HepG2 (cell line): Measurements from ENCODE around the gene MTTP. TPM values are rescaled to one million over a fixed set of nuclear protein-coding genes. Genes with fewer than 3 reads are reported as not detected.

Experiments
- ASH2L ChIP-seq: fragments of 300-600, 200-600 bp; sonication (generic); IDR thresholded peaks from 2 replicates; pipeline ENCODE4 v1.7.0; 2017; ENCODE audit warnings: low read depth, mild to moderate bottlenecking, moderate library complexity, mixed read lengths, low read length; ENCODE audit not compliant: insufficient read length
- BRCA1 ChIP-seq: sonication (generic); formaldehyde crosslinking; IDR thresholded peaks from 2 replicates; pipeline ENCODE4 v1.4.0; 2020; ENCODE audit warnings: missing genetic modification reagents
- MTA1 ChIP-seq: sonication (generic); formaldehyde crosslinking; IDR thresholded peaks from 2 replicates; pipeline ENCODE4 v1.4.0; 2020; ENCODE audit warnings: missing genetic modification reagents, mild to moderate bottlenecking, borderline replicate concordance
- PAF1 ChIP-seq: IDR thresholded peaks from 2 replicates; pipeline ENCODE4 v1.6.1; 2016; ENCODE audit warnings: missing genetic modification reagents, missing compliant biosample characterization
- RFX1 ChIP-seq: fragments of 450-650 bp; IDR thresholded peaks from 2 replicates; pipeline ENCODE4 v1.6.1; 2017
- TMF1 ChIP-seq: sonication (generic); formaldehyde crosslinking; IDR thresholded peaks from 2 replicates; pipeline ENCODE4 v1.8.1; 2022; ENCODE audit warnings: low read depth, missing genetic modification reagents
- ZKSCAN5 ChIP-seq: sonication (generic); formaldehyde crosslinking; IDR thresholded peaks from 2 replicates; pipeline ENCODE4 v1.5.1; 2020; ENCODE audit warnings: mild to moderate bottlenecking, missing genetic modification reagents
- polyA plus RNA-seq, 8 experiments: library from polyadenylated mRNA; depleted of rRNA in 3 of 8; stranded (reverse) in 7 of 8; unstranded in 1 of 8; fragments of >200 nt; fragmentation: Illumina TruSeq in 4 of 8; extraction: Trizol in 4 of 8; gene quantifications; 2 replicates each; pipeline versions ENCODE4 v1.2.1 to v1.2.3, GENCODE V29; 2011 to 2016; ENCODE audit warnings: low read depth in 4 of 8, missing spikeins in 1 of 8, mixed read lengths in 1 of 8; ENCODE audit not compliant: insufficient read depth in 1 of 8
- total RNA-seq, 5 experiments: library from RNA; depleted of rRNA; stranded (reverse); fragments of >200 nt; fragmentation: Illumina TruSeq; extraction: Trizol; gene quantifications; 2 replicates each; pipeline ENCODE4 v1.2.3, GENCODE V29; 2016; ENCODE audit warnings: low read depth in 1 of 5
- TF ChIP-seq, protein P1 (sequence below), 2 experiments: sonication (generic) in 1 of 2; formaldehyde crosslinking in 1 of 2; IDR thresholded peaks; 2 replicates each; pipeline versions ENCODE4 v1.6.1 to v1.9.0; 2014 to 2022; ENCODE audit warnings: antibody characterized with exemption in 1 of 2, borderline replicate concordance in 1 of 2, inconsistent platforms in 1 of 2, low read depth in 1 of 2, missing genetic modification reagents in 1 of 2
- TF ChIP-seq, protein P2 (sequence below): sonication (generic); formaldehyde crosslinking; IDR thresholded peaks from 2 replicates; pipeline ENCODE4 v1.4.0; 2020; ENCODE audit warnings: mild to moderate bottlenecking, missing genetic modification reagents
- TF ChIP-seq, protein P3 (sequence below): sonication (generic); formaldehyde crosslinking; IDR thresholded peaks from 2 replicates; pipeline ENCODE4 v1.5.0; 2020; ENCODE audit warnings: mild to moderate bottlenecking, missing genetic modification reagents, moderate library complexity

The MTTP gene
- total and polyA plus RNA-seq, 2 of the 13 experiments (the other 11 are each of a cell fraction or from before 2014, with no cell fraction given), result 84.7 to 102 TPM

DNA sequence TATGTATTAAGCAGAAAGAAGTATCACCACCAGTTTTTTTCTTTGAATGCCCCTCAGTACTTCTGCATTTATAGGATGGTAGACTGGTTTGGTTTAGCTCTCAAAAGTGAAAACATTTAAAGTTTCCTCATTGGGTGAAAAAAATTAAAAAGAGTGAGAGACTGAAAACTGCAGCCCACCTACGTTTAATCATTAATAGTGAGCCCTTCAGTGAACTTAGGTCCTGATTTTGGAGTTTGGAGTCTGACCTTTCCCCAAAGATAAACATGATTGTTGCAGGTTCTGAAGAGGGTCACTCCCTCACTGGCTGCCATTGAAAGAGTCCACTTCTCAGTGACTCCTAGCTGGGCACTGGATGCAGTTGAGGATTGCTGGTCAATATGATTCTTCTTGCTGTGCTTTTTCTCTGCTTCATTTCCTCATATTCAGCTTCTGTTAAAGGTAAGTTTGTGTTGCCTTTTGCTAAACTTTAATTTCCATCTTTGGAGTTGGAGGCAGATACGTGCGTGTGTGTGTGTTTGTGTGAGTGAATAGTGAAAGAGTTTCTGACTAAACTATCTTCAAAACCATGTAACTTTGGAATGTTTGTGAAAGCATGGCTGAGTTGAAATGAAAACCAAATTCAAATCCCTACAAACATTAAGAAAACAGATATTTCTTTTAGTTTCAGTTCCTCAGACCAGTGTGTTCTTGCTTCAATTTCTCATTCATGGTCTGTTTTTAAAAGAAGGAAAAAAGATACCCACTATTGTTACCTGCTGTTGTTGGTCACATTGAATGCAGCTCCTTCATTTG is at the start of gene MTTP (continued):
- TF ChIP-seq, protein P1, sequence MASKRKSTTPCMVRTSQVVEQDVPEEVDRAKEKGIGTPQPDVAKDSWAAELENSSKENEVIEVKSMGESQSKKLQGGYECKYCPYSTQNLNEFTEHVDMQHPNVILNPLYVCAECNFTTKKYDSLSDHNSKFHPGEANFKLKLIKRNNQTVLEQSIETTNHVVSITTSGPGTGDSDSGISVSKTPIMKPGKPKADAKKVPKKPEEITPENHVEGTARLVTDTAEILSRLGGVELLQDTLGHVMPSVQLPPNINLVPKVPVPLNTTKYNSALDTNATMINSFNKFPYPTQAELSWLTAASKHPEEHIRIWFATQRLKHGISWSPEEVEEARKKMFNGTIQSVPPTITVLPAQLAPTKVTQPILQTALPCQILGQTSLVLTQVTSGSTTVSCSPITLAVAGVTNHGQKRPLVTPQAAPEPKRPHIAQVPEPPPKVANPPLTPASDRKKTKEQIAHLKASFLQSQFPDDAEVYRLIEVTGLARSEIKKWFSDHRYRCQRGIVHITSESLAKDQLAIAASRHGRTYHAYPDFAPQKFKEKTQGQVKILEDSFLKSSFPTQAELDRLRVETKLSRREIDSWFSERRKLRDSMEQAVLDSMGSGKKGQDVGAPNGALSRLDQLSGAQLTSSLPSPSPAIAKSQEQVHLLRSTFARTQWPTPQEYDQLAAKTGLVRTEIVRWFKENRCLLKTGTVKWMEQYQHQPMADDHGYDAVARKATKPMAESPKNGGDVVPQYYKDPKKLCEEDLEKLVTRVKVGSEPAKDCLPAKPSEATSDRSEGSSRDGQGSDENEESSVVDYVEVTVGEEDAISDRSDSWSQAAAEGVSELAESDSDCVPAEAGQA (IDR thresholded peaks at IDR 0.05; ENCODE audit: low read depth), result no peak
- TF ChIP-seq, protein P1 (CRISPR knock-in tag; IDR thresholded peaks at IDR 0.05; ENCODE audit: borderline replicate concordance), result no peak
- TF ChIP-seq PAF1 (CRISPR knock-in tag) (no peak), MTA1 (CRISPR knock-in tag) (no peak), BRCA1 (CRISPR knock-in tag) (0 out of 2 replicates have a peak, but pooled peaks have one; percentile 72), TMF1 (no peak), ASH2L (peak; percentile 48), ZKSCAN5 (CRISPR knock-in tag) (no peak), RFX1 (no peak)
- TF ChIP-seq, protein P2, sequence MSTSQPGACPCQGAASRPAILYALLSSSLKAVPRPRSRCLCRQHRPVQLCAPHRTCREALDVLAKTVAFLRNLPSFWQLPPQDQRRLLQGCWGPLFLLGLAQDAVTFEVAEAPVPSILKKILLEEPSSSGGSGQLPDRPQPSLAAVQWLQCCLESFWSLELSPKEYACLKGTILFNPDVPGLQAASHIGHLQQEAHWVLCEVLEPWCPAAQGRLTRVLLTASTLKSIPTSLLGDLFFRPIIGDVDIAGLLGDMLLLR (CRISPR knock-in tag), result no peak
- TF ChIP-seq, protein P3, sequence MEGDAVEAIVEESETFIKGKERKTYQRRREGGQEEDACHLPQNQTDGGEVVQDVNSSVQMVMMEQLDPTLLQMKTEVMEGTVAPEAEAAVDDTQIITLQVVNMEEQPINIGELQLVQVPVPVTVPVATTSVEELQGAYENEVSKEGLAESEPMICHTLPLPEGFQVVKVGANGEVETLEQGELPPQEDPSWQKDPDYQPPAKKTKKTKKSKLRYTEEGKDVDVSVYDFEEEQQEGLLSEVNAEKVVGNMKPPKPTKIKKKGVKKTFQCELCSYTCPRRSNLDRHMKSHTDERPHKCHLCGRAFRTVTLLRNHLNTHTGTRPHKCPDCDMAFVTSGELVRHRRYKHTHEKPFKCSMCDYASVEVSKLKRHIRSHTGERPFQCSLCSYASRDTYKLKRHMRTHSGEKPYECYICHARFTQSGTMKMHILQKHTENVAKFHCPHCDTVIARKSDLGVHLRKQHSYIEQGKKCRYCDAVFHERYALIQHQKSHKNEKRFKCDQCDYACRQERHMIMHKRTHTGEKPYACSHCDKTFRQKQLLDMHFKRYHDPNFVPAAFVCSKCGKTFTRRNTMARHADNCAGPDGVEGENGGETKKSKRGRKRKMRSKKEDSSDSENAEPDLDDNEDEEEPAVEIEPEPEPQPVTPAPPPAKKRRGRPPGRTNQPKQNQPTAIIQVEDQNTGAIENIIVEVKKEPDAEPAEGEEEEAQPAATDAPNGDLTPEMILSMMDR, result no peak
